Glutamatergic neuron (in vitro differentiated cells): ENCODE data around the gene STPG3. TPM values are rescaled to one million over a fixed set of nuclear protein-coding genes. Genes with fewer than 3 reads are reported as not detected.

Experiments used
- DNase-seq: peaks from one replicate; pipeline ENCODE4 v3.0.0; 2022
- H3K27ac Mint-ChIP-seq: one replicate; pipeline ENCODE4 v1.8.0; 2020; ENCODE audit warnings: mild to moderate bottlenecking, mixed read lengths, inconsistent platforms; ENCODE audit not compliant: unreplicated experiment
- H3K27me3 Mint-ChIP-seq: one replicate; pipeline ENCODE4 v1.8.0; 2020; ENCODE audit warnings: mild to moderate bottlenecking, moderate library complexity, mixed read lengths, inconsistent platforms; ENCODE audit not compliant: unreplicated experiment
- H3K36me3 Mint-ChIP-seq: one replicate; pipeline ENCODE4 v1.8.0; 2020; ENCODE audit warnings: mild to moderate bottlenecking, mixed read lengths, inconsistent platforms; ENCODE audit not compliant: unreplicated experiment
- H3K4me1 Mint-ChIP-seq: one replicate; pipeline ENCODE4 v1.8.0; 2020; ENCODE audit warnings: mild to moderate bottlenecking, low read depth, mixed read lengths, inconsistent platforms; ENCODE audit not compliant: unreplicated experiment
- H3K4me3 Mint-ChIP-seq: one replicate; pipeline ENCODE4 v1.8.0; 2020; ENCODE audit warnings: mild to moderate bottlenecking, mixed read lengths, inconsistent platforms; ENCODE audit not compliant: unreplicated experiment
- H3K9me3 Mint-ChIP-seq: one replicate; pipeline ENCODE4 v1.8.0; 2020; ENCODE audit warnings: mild to moderate bottlenecking, moderate library complexity, mixed read lengths, inconsistent platforms; ENCODE audit not compliant: unreplicated experiment
- CTCF ChIP-seq: fragments of 200-600 bp; sonication (generic); IDR thresholded peaks from one replicate; pipeline ENCODE4 v1.5.0; 2021; ENCODE audit not compliant: partially characterized antibody, unreplicated experiment
- total RNA-seq: library from RNA; stranded (reverse); fragmentation: NEBNext Ultra II Directional; extraction: Animal tissue kit (Norgen Biotek cat#: 25700); gene quantifications from one replicate; pipeline ENCODE4 v1.2.1, GENCODE V29; 2021; ENCODE audit not compliant: unreplicated experiment

STPG3 gene
- total RNA-seq, 1 donor from 2014 or later: not detected

GRCh38 chr9:137302449-137303150, 51.5 kb downstream of the STPG3 start:
- peaks cover 3% of the 10 kb centered on the region for H3K9me3 Mint-ChIP-seq
- peak overlapping the region; percentile 67 for H3K4me3 Mint-ChIP-seq
- no peaks in the 10 kb centered on the region for H3K36me3 Mint-ChIP-seq
- peaks cover 14% of the 10 kb centered on the region for H3K4me1 Mint-ChIP-seq
- peak; percentile 82 for TF ChIP-seq CTCF
- H3K27ac Mint-ChIP-seq: peak overlapping the region; percentile 17
- DNase-seq: peak; percentile 84
- H3K27me3 Mint-ChIP-seq: peaks cover 7% of the 10 kb centered on the region

Other genes with a start within 250 kb of the STPG3 start
- 70.7 TPM for gene ABCA2, start 223.0 kb upstream of the STPG3 start, total RNA-seq
- gene FUT7, start 219.2 kb upstream of the STPG3 start, total RNA-seq: 0.20 TPM
- gene NPDC1, start 205.1 kb upstream of the STPG3 start, total RNA-seq: 260 TPM
- gene ENTPD2, start 197.2 kb upstream of the STPG3 start, total RNA-seq: 0.69 TPM
- gene SAPCD2, start 180.7 kb upstream of the STPG3 start, total RNA-seq: 13.5 TPM
- gene UAP1L1, start 173.8 kb upstream of the STPG3 start, total RNA-seq: 5.1 TPM
- gene MAN1B1, start 164.3 kb upstream of the STPG3 start, total RNA-seq: 59.8 TPM
- gene DPP7, start 136.6 kb upstream of the STPG3 start, total RNA-seq: 30.8 TPM
- gene GRIN1, start 112.1 kb upstream of the STPG3 start, total RNA-seq: 5.5 TPM
- gene LRRC26, start 81.2 kb upstream of the STPG3 start, total RNA-seq: 0.98 TPM
- gene TMEM210, start 79.2 kb upstream of the STPG3 start, total RNA-seq: not detected
- 72.9 TPM for gene ANAPC2, start 62.7 kb upstream of the STPG3 start, total RNA-seq
- 37.3 TPM for gene SSNA1, start 62.6 kb upstream of the STPG3 start, total RNA-seq
- 9.6 TPM for gene TPRN, start 50.5 kb upstream of the STPG3 start, total RNA-seq
- gene TMEM203, start 45.6 kb upstream of the STPG3 start, total RNA-seq: 36.5 TPM
- 31.6 TPM for gene NDOR1, start 45.6 kb upstream of the STPG3 start, total RNA-seq
- 24.8 TPM for gene RNF208, start 29.0 kb upstream of the STPG3 start, total RNA-seq
- 2.1 TPM for gene CYSRT1, start 26.1 kb upstream of the STPG3 start, total RNA-seq
- 0.39 TPM for gene RNF224, start 23.8 kb upstream of the STPG3 start, total RNA-seq
- gene SLC34A3, start 20.4 kb upstream of the STPG3 start, total RNA-seq: not detected
- gene TUBB4B, start 10.0 kb upstream of the STPG3 start, total RNA-seq: 192 TPM
- gene NELFB, start 4.0 kb downstream of the STPG3 start, total RNA-seq: 48.5 TPM
- gene TOR4A, start 26.4 kb downstream of the STPG3 start, total RNA-seq: 1.5 TPM
- gene NRARP, start 51.0 kb downstream of the STPG3 start, total RNA-seq: 15.2 TPM
- 24.5 TPM for gene EXD3, start 171.9 kb downstream of the STPG3 start, total RNA-seq
- gene NOXA1, start 172.1 kb downstream of the STPG3 start, total RNA-seq: 2.6 TPM
- 1.0 TPM for gene ENTPD8, start 190.1 kb downstream of the STPG3 start, total RNA-seq
- gene NSMF, start 208.0 kb downstream of the STPG3 start, total RNA-seq: 131 TPM